GM21381 (cell line): ENCODE measurements around the gene TP53RK.
"Not testable (repeated sequence)": the region's sequence is repeated elsewhere in the genome, so short reads cannot be mapped to it uniquely, and the experiment has no call there.

Source experiments
- ATAC-seq: cut with Tn5 transposase; IDR thresholded peaks from one replicate; pipeline ENCODE4 v1.9.1; 2021; ENCODE audit warnings: mild to moderate bottlenecking, moderate library complexity; ENCODE audit not compliant: unreplicated experiment

Gene TP53RK

DNA sequence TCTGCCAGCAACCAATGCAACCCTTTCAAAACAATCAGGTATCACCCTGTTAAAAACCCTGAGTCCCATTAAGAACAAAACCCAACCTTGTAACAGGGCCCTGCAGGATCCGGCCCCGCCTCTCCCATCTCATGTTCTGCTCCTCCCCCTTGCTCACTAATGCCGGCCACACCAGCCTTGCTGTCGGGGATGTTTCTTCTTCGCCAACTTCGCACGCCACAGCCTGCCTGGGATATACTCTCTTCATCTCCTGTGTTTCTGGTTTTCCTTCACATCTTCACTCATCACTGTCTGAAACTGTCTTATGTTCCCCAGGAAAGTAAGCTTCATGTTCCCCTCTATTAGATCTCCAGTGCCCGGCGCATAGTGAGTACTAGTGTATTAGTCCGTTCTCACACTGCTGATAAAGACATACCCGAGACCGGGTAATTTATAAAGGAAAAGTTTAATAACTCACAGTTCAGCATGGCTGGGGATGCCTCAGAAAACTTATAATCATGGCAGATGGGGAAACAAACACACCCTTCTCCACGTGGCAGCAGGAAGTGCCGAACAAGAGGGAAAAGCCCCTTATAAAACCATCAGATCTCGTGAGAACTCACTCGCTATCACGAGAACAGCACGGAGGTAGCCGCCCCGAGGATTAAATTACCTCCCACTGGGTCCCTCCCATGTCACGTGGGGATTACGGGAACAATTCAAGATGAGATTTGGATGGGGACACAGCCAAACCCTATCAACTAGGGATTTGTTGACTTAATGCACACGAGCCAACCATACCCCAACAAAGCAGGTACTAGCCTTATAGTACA lies 5.1 kb downstream of the TP53RK start:
- ATAC-seq: no peak

- ATAC-seq: no peak
Measured at GRCh38 chr20:46683668-46683938, 5.6 kb downstream of the TP53RK start.

DNA sequence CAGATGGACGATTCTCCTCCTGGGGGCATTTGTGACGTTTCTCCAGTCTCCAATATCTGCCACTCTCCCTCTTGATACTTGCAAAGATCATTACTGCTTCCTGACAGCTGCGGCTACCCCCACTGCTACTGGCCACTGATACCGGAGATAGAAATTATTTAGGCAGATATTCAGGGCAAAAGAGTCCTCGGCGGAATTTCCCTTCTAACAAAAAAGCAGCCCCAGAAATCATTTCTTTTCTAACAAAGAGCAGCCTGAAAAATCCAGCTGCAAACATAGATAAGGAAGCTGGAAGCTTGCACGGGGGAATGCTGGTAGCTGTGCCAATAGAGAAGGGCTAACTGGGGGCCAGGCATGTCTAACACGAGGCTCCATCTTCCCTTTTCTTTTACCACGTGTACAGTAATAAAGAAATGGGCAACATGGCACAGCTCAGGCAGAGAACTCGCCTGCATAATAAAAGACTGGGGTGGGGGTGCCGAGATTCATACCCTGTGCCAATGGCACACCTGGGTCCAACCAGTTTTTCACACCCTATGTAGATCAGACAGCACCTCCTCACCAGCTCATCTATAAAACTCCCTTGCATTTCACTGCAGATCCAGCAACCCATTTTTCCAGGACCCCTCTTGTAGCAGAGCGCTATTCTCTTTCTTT lies 6.1 kb downstream of the TP53RK start:
- ATAC-seq: no peak

DNA sequence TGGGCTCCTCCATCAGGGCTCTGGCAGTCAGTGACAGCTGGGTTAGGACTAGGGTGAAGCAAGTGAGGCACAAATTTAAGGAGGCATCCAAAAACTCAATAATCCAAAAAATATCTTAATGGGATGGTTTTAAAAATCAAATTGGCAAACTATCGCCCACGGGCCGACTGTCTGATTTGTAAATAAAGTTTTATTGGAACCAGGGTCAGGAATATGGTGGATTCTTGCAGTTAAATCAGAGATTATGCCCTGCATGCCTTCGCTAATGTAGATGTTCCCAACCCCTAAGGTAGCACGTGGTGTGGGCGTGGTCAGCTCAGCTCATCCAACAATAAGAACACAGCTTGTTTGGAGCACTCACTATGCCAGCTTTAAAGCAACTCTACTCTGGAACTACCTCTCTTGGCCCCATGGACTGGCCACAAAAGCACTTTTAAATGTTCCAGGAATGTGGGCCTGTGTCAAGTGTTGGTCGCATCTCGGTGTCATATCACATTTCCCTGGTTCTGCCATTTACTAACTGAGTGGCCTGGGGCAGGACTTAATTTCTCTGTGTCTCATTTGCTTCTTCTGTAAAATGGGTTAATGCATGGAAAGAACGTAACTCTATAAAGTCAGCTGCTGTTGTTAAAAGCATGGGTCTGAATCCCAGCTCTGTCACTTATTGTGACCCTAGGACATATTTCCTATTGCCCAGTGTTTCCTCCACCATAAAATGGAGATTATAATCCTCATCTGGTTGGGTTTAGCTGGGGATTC lies 7.0 kb downstream of the TP53RK start:
- ATAC-seq: no peak

DNA sequence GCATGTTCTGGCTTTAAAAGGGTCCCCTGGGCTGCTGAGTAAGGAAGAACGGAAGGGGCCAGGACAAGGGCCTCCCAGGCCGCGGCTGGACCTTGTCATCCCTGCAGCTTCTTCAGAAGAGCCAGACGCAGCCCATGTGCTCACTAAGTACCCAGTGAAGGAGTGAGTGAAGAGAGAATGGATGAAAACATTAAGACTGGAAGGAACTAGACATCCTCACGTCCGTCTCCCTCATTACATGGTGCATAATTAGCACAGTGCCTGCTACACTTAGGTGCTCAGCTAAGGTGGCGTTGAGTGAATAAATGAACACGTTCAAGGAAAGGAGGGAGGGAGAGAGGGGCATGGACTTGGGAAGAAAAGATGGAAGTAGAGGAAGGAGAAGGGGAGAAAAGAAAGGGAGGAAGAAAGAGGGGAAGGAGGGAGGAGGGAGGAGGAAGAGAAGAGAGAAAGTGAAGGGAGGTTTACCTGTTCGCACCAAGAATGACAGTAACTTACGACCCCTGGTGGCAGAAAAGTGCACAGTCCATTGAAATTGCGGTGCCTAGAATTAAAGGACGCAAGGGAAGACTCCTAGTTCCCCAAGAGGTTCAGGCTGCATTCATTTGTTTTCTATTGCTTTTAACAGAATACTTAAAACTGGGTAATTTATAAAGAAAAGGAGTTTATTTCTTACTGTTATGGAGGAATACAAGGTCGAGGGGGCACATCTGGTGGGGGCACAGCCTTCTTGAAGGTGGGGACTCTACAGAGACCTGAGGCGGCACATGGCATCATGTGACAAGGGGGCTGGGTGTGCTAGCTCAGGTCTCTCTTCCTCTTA lies 8.0 kb downstream of the TP53RK start:
- ATAC-seq: no peak

DNA sequence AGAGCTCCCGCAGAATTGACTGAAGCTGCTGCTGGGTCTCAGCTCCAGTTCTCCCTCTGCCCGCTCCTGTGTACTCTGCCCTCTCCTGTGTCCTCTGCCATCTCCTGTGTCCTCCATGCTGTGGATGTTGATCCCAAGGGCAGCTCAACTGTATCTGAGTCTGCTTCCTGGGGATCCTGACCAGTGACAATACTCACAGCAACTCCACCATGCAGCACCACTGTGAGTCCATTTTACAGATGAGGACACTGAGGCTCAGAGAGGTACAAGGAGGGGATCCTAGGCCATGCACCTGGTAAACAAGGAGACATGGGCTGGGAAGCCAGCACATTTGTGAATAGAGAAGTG lies 8.6 kb downstream of the TP53RK start:
- no peak for ATAC-seq

- ATAC-seq: no peak
Measured at GRCh38 chr20:46678516-46678915, 10.7 kb downstream of the TP53RK start.

GRCh38 chr20:46677608-46678007 lies 11.6 kb downstream of the TP53RK start:
- no peak for ATAC-seq

DNA sequence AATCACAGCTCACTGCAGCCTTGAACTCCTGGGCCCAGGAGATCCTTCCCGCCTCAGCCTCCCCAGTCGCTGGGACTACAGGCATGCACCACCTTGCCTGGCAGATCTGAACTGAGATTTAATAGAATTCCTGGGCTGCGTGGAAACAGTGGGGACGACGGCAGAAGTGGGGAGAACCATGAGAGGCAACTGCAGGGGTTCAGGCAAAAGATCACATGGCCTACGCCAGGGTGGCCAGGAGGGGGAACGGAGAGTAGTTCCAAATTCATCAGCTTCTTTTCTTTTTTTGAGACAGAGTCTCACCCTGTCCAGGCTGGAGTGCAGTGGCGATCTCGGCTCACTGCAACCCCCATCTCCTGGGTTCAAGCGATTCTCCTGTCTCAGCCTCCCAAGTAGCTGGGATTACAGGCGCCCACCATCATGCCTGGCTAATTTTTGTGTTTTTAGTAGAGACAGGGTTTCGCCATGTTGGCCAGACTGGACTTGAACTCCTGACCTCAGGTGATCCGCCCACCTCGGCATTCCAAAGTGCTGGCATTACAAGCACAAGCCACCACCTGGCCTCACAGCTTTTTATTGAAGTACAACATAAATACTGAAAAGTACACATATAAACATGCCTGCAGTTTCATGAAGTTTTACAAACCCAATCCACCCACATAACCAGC lies 12.5 kb downstream of the TP53RK start:
- ATAC-seq: not testable (repeated sequence)

GRCh38 chr20:46674253-46675083 lies 14.8 kb downstream of the TP53RK start:
- ATAC-seq: no peak

DNA sequence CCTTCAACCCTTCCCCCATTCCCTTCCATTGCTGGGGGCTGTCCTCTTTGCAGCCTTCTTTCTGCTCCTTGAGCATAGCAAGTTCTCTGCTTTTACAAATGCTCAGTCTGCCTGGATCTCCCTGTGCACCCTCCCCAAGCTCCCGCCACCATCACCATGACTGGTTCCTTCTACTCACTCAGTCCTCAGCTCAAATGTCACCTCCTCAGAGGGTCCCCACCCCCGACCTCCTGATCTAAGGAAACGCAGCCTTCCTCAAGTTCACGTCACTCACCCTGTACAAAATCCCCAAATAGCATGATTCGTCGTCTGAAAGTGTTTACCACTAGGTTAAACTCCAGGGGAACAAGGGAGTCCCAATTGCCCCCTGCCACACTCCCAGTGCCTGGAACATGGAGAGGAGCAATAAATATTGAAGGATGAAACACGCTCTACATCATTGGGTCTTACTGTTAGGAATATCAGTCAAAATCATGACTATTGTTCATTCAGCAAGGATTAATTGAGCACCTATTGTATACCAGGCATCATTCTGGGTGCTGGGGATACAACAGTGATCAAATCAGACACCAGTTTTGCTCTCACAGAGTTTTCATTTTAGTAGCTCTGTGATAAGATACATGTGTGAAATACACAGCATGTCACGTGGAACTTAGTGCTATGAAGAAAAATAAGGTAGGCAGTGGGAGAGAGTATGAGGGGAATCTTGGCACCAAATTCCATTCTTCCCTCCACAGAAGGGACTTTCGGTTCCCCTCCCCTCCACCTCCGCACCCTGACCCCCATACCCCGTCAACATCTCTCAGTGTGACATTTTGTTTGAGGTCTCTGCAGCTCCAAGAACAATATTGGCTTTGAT lies 15.6 kb downstream of the TP53RK start:
- no peak for ATAC-seq

DNA sequence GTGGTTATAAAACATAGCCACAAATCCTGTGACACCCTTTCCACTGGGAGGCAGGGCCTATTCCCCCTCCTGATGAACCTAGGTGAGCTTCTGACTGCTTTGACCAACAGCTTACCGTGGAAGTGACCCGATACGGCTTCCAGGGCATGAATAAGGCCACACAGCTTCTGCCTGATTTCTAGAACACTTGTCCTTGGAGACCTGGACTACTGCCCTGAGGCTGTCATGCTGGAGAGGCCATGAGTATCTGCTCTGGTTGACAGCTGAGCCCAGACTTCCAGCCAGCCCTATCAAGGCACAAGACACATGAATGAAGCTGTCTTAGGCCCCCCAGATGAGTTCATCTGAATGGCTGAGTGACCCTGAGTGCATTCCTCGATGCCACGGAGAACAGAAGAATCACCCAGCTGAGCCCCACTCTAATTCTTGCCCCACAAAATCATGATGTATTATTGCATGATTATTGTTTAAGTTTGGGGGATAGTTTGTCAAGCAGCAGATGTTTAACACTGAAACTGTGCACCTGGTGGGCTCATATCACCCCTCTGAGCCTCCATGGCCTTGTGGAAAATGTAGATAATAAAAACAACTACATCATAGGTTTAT lies 16.6 kb downstream of the TP53RK start:
- no peak for ATAC-seq

DNA sequence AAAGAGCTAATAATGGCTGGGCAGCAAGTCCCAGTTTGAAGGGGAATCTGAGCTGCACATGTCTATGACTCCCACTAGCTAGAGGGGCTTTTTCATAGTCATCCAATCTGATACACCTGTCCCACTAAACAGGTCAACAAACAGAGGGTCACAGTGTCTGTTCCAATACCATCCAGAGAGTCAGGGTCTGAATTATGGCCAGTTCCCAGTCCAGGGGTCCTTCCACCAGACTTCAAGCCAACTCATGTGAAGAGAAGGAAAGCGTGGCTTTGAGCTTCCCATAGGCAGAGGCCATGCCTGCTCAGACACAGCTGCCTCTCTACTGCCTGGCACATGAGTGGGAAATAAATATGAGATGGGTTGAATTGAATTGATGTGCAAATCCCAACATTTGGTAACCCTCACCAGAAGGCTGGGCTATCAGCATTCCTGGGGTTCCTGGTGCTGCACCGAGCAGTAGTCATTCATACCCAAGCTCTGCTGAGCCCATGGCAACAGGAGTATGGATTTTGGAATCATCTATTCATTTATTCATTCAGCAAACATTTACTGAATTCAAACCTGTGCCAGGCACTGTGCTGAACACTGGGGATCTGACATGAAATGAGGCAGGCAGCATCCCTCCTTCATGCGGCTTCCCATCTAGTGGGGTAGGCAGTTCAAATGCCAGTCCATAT lies 17.2 kb downstream of the TP53RK start:
- ATAC-seq: no peak

DNA sequence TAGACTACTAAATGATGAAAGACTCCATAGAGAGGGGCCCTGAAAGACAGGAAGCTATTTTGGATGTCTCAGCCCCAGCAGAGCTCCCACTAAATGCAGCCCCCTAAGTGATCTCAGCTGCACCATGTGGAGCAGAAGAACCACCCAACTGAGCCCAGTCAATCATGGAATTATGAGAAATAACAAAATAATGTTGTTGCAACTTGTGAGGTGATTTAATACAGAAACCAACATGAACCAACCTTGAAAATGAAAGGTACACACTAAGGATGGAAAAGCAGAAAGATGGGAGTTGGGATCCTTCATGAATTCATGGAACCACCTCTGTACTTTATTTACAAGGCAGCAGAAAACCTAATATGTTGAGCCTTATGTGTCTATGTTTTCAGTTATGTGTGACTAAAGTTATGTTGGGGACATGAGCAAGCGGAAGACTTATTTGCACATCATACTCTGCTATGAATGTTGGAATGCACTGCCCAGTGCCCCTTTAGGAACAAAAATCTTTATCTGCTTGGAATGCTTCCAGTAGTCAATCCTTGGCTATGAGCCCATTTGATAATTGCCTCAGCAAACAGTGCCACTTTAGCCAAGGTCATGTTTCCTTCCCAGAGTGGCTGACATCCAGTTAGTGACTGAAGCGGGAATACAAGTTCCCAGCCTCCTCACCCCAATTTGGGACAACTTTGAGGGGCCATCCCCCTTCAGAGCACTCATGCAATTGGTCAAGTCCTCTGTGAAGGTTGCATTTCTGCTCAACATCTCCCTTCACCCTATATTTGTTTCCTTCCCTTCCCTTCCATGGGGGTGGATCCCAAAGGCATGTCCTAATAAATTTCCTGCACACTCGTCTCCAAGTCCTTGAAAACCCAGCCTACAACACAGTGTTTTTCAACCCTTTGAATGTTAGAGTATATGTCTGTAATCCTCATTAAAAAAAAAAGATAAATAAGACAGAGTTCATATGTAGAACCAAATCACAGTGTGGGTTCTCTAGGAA lies 18.4 kb downstream of the TP53RK start:
- ATAC-seq: no peak

DNA sequence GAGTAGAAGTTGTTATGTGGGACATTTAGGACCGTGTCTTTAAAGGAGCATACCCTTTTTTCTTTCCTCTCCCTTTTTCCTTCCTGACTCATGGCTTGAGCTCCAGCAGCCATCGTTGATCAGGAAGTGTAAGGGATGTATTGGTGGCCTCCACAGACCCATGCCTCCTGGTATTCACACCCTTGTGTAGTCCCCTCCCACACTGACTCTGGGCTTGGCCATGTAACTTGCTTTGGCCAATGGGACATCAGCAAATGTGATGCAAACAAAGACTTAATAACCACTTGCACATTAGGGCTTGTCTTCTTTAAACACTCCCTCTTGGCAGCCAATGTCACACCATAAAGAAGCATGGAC lies 19.0 kb downstream of the TP53RK start:
- ATAC-seq: no peak

GRCh38 chr20:46666818-46667515 lies 22.3 kb downstream of the TP53RK start:
- ATAC-seq: no peak
